ENCODE measurements around the gene CD19. TPM values are rescaled to one million over a fixed set of nuclear protein-coding genes. Genes with fewer than 3 reads are reported as not detected.
A peak's percentile ranks its signal among the peaks of the same experiment; 100 is the strongest.

The CD19 gene
- total RNA-seq, 1 experiment from 2014 or later: not detected

- Histone ChIP-seq H3K36me3 (ENCODE audit: control insufficient read depth, insufficient read depth, low read length) (peaks cover 7% of the 10 kb centered on the region; the same call in 1 of the 2 replicates), H3K9me3 (ENCODE audit: control insufficient read depth, insufficient read depth, low read depth, low read length) (no peaks in the 10 kb centered on the region), H3K4me1 (ENCODE audit: control insufficient read depth, insufficient read depth, low read length) (no peaks in the 10 kb centered on the region), H3K27me3 (ENCODE audit: control insufficient read depth, insufficient read depth, low read length) (no peaks in the 10 kb centered on the region), H3K27ac (ENCODE audit: low read length) (no peak overlapping the region), H3K4me3 (ENCODE audit: low read depth in 2 of 2, low read length in 2 of 2) (no peak overlapping the region)
- no peak for TF ChIP-seq POLR2AphosphoS5 (IDR thresholded peaks at IDR 0.05; ENCODE audit: low read depth, low read length)
- TF ChIP-seq SIN3A (IDR thresholded peaks at IDR 0.05; ENCODE audit: borderline replicate concordance, insufficient read depth, low read depth, low read length): no peak
- TF ChIP-seq CTCF (IDR thresholded peaks at IDR 0.05): no peak
- TF ChIP-seq TCF7L2 (IDR thresholded peaks at IDR 0.05; ENCODE audit: low read depth, low read length): no peak
- TF ChIP-seq REST (IDR thresholded peaks at IDR 0.05; ENCODE audit: insufficient read depth in 1 of 2, low read depth in 2 of 2, low read length in 1 of 2): no peak
- in situ Hi-C loops (cut with HindIII; ENCODE audit: low pct_unique_long_range_greater_than_20kb, low sequenced_read_pairs): no loop called here
- intact Hi-C loops (cut with micrococcal nuclease; ENCODE audit: unreplicated experiment): no loop called here
- DNase-seq (ENCODE audit: low read depth, low spot score) (no peak), ATAC-seq (peak; percentile 28; the same call in 1 of the 2 replicates)
- POLR2A ChIA-PET: no interaction called here
- no TSS peak for BruUV-seq (replicated peaks)
- CTCF ChIA-PET: no interaction called here
Observed at GRCh38 chr16:28964072-28964471, 32.3 kb downstream of the CD19 start.

- H3K36me3 ChIP-seq (ENCODE audit: control insufficient read depth, insufficient read depth, low read length): peaks cover 7% of the 10 kb centered on the region; the same call in 1 of the 2 replicates
- CTCF ChIA-PET: no interaction called here
- H3K4me3 ChIP-seq (ENCODE audit: low read depth in 2 of 2, low read length in 2 of 2): no peak overlapping the region
- H3K4me1 ChIP-seq (ENCODE audit: control insufficient read depth, insufficient read depth, low read length): no peaks in the 10 kb centered on the region
- no peak for TF ChIP-seq REST (IDR thresholded peaks at IDR 0.05; ENCODE audit: insufficient read depth in 1 of 2, low read depth in 2 of 2, low read length in 1 of 2)
- TF ChIP-seq SIN3A (IDR thresholded peaks at IDR 0.05; ENCODE audit: borderline replicate concordance, insufficient read depth, low read depth, low read length): no peak
- TF ChIP-seq CTCF (IDR thresholded peaks at IDR 0.05): no peak
- no peak for TF ChIP-seq POLR2AphosphoS5 (IDR thresholded peaks at IDR 0.05; ENCODE audit: low read depth, low read length)
- TF ChIP-seq TCF7L2 (IDR thresholded peaks at IDR 0.05; ENCODE audit: low read depth, low read length): no peak
- intact Hi-C loops (cut with micrococcal nuclease; ENCODE audit: unreplicated experiment) (no loop called here), in situ Hi-C loops (cut with HindIII; ENCODE audit: low pct_unique_long_range_greater_than_20kb, low sequenced_read_pairs) (no loop called here)
- ATAC-seq (no peak), DNase-seq (ENCODE audit: low read depth, low spot score) (no peak)
- POLR2A ChIA-PET: no interaction called here
- H3K27me3 ChIP-seq (ENCODE audit: control insufficient read depth, insufficient read depth, low read length): no peaks in the 10 kb centered on the region
- no peaks in the 10 kb centered on the region for H3K9me3 ChIP-seq (ENCODE audit: control insufficient read depth, insufficient read depth, low read depth, low read length)
- no TSS peak for BruUV-seq (replicated peaks)
- no peak overlapping the region for H3K27ac ChIP-seq (ENCODE audit: low read length)
Observed at GRCh38 chr16:28964496-28964895, 32.7 kb downstream of the CD19 start.
